Hindlimb muscle (tissue), 1 donor: ENCODE results near the gene ASIC5. TPM values are rescaled to one million over a fixed set of nuclear protein-coding genes. Genes with fewer than 3 reads are reported as not detected.
"Not testable (repeated sequence)": the region's sequence is repeated elsewhere in the genome, so short reads cannot be mapped to it uniquely, and the experiment has no call there.

Source experiments
- DNase-seq: peaks from one replicate; pipeline ENCODE4 v3.0.0-alpha.2; 2013
- polyA plus RNA-seq: library from polyadenylated mRNA; unstranded; fragments of 120-200 nt; gene quantifications from one replicate; pipeline ENCODE4 v1.2.1, GENCODE V29; 2013; ENCODE audit not compliant: insufficient read length

ASIC5 gene, protein sequence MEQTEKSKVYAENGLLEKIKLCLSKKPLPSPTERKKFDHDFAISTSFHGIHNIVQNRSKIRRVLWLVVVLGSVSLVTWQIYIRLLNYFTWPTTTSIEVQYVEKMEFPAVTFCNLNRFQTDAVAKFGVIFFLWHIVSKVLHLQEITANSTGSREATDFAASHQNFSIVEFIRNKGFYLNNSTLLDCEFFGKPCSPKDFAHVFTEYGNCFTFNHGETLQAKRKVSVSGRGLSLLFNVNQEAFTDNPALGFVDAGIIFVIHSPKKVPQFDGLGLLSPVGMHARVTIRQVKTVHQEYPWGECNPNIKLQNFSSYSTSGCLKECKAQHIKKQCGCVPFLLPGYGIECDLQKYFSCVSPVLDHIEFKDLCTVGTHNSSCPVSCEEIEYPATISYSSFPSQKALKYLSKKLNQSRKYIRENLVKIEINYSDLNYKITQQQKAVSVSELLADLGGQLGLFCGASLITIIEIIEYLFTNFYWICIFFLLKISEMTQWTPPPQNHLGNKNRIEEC
- polyA plus RNA-seq: not detected

DNA sequence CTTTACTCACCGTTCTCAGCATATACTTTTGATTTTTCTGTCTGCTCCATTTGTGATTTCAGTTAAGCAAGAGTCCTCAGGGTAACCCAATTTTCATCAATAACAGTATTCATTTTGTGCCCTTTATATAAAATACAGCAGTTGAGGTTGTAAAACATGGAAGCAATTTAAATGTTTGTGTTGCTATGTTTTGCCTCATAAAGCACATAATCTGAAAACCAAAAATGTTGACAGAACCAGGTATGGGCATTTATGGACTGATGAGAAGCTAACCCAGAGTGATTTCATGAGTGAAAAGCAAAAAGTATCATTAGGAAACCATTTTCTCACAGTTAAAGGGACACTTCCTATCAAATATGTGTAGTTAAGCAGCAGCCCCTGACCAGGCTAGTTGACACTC, at the start of gene ASIC5:
Gene ASIC5 (minus strand): TSS at position 101 of the 400 bp plus-strand sequence. CDS start 51 bp downstream, at position 50.
- no peak for DNase-seq

DNA sequence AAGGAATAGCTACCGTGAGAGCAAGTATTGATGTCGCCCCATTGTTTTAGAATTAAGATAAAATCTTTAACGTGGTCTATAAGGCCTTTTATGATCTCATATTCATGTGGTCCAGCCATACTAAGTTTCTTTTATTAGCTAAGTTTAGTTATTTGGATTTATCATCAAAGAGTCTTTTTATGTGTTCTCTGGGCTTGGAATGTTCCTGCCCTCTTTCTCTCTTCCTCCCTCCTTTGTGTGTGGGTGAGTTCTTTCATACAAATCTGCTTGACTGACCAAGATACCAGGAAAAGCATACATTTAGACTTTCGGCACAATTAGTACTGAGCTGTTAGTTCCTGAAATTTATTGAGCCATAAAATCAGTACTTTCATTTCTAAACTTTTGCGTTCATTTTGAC, 48.7 kb upstream of the ASIC5 start:
- DNase-seq: no peak

DNA sequence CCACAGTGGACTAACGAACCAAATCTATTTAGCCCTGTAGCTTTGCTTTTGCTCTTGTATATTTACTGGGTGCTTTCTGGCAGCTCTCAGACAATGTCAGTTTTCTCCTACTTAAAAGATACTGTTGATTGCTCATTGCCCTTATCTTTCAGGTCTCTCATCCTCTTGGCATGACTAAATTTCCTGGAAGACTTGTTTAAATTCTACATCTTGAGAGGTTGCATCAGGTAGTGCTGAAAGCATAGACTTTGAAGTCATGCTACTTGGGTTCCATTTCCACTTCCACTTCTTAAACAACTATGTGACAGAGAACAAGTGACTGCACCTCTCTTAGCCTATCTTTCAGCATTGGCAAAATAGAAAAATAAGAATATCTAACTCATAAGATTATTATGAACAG, 45.8 kb upstream of the ASIC5 start:
- DNase-seq: no peak

DNA sequence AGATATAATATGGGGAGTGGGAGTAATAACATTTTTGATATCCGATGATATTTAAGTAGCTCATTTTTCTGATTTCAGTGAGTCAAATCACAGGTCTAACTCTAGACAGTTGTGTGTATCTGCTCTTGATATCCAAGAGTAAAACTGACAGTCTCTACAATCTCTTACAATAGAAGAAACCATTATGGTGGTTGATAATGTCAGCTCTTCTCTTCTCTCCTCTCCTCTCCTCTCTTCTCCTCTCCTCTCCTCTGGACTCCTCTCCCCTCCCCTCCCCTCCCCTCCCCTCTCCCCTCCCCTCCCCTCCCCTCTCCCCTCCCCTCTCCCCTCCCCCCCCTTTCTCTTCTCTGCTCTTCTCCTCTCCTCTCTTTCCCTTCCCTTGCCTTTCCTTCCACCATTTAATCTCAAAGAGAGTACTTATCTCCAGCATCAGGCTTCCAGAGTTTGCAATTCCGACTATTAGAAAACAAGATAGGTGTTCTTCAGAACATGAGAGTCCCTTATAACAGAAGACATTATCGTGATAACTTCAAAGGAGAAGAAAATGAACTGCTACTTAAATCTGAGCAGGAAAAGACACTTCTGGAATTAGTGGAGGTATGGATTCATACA, 43.6 kb upstream of the ASIC5 start:
- no peak for DNase-seq

DNA sequence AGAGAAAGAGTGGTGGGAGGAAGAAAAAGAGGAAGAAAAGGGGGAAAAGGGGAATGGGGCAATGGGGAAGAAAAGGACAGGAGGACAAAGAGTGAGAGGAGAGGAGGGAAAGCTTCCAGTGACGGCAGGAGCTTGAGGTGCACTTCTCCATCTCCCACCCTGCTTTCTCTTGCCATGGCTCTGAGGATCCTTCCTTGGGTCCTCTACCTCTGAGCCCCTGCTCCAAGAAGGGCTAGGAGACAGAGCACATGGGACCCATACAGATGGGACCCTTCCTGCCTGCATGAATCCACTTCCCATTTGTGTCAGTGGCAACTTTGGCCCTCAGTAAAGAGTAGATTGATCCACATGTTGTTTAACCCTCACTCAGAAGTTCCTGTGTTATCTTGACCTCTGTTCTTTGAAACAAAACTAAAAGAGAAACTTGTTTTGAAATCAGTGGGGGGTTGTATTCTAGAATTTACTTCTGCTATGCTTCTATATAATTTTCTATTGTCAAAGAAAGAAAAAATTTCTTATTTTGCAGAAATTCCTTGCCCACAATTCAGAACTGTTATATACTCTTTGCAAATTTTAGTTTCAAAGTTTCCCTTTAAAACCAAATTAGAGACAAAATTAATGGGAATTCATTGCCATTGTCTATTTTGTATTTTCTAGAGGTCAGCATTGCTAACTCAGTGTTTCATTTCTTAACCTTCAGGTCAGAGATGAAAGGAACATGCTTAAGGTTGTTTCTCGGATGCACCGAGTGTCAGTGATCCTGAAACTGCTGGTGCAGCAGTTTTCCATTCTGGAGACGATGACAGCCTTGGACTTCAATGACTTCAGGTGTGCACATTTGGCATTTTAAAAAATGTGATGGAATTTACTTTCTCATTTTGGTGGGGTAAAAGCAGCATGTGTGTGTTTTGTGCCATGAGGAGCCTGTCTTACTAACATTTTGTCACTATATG, 42.4 kb upstream of the ASIC5 start:
- DNase-seq: no peak

DNA sequence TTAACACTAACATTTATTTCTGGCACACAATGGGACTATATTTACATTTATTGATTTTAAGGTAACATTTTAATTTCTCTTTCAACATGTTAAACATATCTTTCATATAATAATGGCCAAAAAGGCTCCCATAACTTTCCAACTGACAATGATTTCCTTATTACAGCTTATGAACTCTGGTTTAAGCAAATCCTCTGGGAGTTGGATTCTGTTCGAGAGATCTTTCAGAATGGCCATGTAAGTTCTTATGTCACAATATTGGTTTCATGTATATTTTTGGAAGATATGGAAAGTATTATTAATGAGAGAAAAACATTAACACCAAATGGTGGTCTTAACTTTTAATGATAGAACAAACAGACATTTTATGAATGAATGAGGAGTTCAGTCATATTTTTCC, 41.5 kb upstream of the ASIC5 start:
- DNase-seq: peak; percentile 15

DNA sequence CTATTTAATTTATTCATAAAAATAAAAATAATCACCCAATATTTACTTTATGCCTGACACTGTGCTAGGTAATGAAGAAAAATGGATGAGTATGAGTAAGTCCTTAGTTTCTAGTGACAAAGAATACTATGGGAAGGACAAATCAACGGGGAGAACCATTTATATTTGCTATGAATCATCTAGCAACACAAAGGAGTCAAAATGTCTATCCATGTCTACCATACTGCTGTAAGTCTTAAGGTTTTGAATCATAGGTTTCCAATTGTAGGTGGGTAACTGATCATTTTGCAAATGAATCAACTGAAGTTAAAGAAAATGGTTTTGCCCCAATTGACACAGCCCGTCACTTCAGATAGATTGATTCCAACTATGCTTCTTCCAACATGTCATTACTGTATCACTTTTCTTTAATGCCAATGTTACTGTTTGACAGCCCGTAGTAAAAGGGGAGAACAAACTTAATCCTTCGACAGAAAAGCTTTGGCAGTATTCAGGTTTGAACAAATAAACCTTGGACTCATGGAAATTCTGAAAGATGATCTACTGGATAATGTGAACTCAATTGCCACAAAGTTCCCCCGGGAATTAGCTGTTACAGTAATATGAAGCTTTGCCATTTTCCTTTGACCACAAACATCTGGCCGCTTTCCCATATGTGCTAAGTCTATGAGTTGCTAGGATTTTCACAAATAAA, 40.6 kb upstream of the ASIC5 start:
- peak; percentile 78 for DNase-seq

DNA sequence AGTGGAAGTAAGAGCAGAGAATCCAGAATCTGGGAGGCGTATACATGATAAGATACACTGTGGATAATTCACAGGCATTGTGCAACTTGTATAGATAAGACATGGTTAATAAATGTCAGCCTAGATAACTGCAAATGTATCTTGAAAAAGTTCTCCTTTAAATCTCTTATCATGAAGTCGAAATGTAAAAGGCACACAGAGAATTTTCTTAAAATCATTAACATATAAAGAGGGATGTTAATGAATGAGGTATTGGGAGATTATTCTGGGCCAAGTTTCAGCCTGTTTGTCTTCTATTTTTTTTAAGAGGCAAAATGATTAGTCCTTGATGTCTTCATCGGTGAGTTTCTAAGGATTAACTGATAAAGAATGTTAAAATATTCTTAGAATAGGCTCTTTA, 38.3 kb upstream of the ASIC5 start:
- DNase-seq: no peak

DNA sequence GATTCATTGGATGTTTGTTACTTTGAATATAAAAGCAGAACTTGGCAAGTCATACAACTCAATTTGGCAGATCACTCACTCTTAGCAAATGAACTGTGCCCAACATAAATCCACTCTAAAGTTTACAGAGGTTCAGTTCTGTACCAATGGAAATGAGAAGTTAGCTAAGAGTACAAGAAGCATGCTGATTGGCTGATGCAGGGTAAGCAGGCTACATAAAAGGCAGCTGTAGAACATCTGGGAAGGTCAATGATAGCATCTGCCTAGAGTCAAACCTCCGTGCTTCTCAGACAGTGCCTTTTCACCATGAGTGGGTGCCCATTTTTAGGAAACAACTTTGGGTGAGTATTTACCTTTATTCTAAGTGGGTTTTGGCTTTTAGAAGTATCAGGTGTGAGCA, 37.4 kb upstream of the ASIC5 start, which contains the start of gene TDO2:
Gene TDO2 (plus strand): TSS at position 244 of the 400 bp plus-strand sequence. CDS start 63 bp downstream, at position 307.
- no peak for DNase-seq

DNA sequence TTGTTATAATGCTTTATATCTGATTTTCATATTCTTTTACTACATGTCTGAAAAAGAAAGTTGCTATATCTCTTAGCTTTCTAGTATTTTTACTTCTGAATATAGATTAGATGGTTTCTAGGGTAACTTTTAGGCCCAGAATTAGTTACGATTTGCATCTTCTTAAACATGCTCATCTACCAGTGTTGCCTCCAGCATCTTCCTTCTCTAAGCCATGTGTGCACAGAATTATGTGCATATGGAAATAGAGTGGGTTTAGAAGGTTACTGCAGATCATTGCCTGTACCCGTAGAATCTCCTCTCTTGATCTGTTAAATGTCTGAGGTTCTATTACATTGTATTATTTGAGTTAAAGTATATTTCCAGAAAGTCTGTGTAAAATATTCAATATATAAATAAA, 34.9 kb upstream of the ASIC5 start:
- no peak for DNase-seq

DNA sequence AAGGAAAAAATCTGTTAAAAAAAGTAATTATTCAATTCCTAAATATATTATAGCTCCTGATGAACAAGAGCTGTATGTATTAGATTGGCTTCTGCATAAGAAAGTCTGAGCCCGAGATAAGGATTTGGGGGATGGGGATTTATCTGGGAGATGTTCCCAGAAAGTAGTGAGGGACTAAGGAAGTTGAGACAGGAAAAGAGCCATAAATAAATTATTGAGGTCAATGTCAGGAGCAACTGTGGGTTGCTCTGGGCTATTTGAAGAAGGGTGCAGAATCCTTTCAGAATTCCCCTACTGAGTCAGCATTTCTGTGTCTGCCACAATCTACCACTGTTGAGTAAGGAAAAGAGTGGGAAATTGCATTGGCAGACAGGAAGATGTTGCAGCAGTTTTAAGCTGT, 34.3 kb upstream of the ASIC5 start:
- DNase-seq: no peak

DNA sequence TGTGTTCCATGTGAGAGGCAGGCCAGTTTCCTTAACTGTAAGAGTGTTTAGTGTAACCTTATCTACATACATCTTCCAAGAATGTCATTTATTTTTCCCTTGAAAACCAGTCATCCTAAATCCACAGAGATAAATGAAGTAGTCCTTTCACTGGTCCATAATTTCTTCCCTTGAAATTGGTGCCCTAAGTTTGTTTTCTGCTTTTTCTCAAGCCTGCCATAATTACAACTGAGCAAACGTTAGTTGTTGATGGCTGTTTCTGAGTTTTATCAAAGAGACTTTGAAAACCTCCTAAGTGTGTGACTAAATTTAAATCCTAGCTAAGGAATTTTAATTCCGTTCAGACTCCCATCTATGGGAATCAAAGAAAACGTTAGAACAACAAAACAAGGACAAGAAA, 33.8 kb upstream of the ASIC5 start:
- DNase-seq: no peak

DNA sequence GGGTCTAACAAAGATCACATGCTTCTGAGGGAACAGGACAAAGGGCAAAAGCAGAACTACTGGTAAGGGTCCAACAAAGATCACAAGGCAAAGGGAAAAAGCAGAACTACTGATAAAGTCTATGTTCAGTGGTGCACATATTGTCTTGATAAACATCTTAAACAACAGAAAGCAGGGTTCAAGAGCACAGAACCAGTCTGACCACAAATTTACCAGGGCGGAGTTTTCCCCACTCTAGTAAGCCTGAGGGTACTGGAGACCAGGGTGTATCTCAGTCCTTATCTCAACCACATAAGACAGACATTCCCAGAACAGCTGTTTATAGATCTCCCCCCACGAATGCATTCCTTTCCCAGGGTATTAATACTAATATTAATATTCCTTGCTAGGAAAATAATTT, 32.3 kb upstream of the ASIC5 start:
- DNase-seq: not testable (repeated sequence)

DNA sequence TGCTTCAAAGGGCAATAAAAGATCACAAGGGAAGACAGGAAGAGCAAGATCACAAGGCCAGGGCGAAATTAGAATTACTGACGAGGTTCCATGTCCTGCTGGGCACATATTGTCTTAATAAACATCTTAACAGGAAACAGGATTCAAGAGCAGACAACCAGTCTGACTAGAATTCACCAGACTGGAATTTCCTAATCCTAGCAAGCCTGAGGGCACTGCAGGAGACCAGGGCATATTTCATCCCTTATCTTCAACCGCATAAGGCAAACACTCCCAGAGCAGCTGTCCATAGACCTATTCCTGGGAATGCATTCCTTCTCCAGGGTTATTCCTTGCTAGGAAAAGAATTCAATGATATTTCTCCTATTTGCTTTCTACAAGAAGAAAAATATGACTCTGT, 25.0 kb upstream of the ASIC5 start:
- no peak for DNase-seq

DNA sequence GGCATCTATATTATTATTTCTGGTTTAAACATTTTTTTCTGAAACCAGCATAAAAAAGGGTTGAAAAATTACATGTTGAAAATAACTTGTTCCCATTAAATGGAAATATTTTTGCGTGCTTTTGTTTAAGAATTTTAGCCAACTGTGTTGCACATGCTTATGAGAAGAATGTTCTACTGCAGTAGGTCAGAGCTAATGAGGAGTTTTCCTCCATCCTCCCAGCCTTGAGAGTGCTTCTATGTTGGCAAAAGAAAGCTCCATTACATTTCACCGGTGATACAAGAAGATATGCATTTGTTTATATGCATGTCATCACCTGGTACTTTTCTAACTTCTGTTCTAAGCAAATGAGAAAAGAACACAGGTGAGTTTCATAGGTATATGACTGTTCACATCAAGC, 23.9 kb upstream of the ASIC5 start:
- DNase-seq: no peak

DNA sequence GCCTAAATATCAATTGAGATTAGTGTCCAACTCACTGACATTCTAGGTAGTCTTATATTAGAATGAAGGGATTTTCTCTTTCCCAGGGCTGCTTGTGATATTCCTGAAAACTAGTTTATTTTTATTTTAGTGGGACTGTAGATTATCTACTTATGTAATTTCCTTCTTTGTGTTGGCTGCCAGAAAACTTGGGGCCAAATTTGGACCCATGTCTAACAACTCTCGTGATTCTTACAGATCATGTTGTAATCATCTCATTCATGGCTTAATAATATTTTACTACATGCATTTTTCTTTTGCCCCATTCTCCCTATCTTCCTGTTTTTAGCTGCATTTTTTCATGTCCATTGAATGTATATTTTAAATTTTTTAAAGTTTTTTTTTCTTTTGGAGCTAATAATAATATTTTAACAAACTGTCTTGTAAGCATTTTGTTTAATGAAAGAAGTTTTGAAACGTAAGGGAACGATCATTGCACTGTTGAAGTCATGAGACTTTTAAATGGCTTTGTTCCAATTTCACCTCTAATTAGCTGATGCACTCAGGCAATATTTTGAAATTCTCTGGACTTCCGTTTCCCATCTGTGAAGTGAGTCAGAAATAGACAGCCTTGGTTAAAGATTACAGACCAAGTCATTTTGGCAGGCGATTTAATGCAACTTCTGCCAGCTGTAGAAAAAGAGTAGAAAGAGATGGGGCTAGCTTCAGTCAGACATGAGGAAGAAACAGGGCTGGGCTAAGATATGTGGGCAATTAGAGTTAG, 23.1 kb upstream of the ASIC5 start:
- DNase-seq: peak; percentile 8

DNA sequence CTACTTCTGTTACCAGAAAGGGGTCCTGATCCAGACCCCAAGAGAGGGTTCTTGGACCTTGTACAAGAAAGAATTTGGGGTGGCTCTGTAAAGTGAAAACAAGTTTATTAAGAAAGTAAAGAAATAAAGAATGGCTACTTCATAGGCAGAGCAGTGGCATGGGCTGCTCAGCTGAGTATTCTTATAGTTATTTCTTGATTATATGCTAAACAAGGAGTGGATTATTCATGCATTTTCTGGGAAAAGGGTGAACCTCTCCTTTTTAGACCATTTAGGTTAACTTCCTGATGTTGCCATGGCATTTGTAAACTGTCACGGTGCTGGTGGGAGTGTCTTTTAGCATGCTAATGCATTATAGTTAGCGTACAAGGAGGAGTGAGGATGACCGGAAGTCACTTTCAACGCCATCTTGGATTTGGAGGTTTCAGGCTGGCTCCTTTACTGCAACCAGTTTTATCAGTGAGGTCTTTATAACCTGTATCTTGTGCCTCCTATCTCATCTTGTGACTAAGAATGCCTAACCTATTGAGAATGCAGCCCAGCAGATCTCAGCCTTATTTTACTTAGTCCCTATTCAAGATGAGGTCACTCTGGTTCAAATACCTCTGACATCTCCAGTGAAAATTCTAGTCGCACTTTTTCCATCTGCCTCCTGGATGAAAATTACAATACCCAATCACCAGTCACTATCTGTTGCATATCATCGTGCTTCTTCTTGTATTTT, 21.9 kb upstream of the ASIC5 start:
- no peak for DNase-seq

DNA sequence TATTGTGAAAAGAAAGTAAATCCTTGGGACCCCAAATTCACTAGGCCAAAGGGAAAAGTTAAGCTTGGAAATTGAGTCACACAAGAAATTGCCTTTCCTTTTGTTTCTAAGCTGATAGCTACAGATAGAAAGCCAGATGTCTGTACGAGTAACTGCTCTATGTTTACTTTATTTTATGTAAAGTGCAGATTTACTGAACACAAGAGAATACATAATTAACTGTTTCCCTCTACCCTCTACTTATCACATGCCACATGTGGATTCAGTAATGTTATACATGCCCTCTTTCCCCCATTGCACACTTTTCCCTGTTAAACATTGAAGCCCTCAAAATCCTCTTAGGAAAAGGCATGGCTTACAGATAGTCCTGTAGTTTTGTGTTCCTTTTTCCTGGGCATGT, 21.0 kb upstream of the ASIC5 start:
- DNase-seq: no peak

DNA sequence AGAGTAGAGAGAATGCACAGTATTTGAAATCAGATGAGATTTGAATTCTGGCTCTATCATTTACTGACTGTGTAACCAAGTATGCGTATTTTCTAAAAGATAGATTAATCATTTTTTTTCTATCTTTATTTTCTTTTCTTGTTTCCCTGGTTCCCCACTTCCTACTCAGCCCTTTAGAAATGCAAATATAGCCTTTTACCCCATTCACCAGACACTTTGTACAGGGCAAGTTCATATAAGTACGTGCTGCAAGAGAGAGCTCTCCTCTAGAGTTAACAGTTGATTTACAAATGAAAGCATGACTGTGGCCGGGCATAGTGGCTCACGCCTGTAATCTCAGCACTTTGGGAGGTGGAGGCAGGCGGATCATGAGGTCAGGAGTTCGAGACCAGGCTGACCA, 19.6 kb upstream of the ASIC5 start:
- DNase-seq: no peak

DNA sequence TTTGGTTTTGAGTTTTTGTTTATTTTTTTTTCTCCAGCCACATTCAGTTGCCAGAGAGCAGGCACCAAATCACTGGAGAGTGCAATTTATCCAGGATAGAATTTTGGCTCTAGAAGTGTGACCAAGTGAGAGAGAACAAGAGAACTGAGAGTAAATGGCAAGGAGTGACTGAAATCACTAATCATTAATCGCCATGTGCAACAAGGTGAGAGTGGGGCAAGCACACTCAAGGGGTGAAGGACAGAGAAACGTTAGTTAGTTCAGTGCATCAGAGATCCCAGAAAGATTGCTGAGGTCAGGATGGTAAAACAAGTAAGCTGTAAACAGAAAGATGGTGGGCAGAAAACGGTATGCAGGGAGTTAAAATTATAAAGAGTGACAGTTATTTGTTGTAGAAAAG, 17.8 kb upstream of the ASIC5 start:
- no peak for DNase-seq

DNA sequence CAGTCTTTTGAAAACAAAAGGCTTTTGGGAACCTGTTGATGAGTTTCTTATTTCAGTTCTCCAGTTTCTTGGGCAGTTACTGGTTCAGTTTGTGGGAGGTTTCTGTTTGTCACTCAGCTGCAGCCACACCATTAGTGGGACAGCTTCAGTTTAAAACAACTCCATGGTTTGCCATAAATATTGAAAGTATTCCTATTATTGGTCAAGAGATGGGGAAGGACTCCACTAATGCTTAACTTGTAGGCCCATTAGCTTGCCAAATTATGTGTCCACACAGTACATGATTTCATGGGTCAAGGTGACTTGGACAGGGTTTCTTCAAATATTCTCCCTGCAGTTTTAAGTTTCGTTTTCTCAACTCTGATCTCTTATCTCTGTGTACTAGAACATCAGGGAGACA, 15.5 kb upstream of the ASIC5 start:
- DNase-seq: no peak
